ENCODE measurements around the gene MEGF10.

MEGF10 gene

DNA sequence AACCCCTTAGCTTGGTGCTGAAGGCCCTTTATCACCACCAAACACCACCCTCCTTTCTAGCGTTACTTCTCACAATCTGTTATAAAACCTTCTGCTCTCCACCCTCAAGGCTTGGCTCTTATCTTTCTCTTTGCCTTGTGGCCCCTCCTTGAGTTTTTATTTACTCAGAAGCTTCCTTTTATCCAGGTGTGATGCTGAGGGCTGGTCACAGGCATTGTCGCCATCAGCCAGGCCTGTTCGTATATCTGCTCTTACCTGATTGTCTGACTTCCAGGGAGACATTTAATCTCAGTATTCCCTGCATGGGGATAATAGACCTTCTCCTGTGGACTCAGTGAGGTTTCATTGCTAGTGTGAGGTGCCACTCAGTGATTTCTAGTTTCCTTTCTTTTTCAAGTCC is 34.2 kb downstream of the MEGF10 start:
- ATAC-seq (ENCODE audit: low read depth) (no peak), DNase-seq (ENCODE audit: low spot score) (no peak)
- H3K27me3 ChIP-seq (ENCODE audit: insufficient read depth, poor library complexity, severe bottlenecking): peaks cover 11% of the 10 kb centered on the region
- no peaks in the 10 kb centered on the region for H3K36me3 ChIP-seq (ENCODE audit: low read depth)
- H3K4me1 ChIP-seq (ENCODE audit: insufficient read depth, poor library complexity, severe bottlenecking): no peaks in the 10 kb centered on the region
- H3K9me3 ChIP-seq (ENCODE audit: severe bottlenecking): no peaks in the 10 kb centered on the region
- TF ChIP-seq, protein P1, sequence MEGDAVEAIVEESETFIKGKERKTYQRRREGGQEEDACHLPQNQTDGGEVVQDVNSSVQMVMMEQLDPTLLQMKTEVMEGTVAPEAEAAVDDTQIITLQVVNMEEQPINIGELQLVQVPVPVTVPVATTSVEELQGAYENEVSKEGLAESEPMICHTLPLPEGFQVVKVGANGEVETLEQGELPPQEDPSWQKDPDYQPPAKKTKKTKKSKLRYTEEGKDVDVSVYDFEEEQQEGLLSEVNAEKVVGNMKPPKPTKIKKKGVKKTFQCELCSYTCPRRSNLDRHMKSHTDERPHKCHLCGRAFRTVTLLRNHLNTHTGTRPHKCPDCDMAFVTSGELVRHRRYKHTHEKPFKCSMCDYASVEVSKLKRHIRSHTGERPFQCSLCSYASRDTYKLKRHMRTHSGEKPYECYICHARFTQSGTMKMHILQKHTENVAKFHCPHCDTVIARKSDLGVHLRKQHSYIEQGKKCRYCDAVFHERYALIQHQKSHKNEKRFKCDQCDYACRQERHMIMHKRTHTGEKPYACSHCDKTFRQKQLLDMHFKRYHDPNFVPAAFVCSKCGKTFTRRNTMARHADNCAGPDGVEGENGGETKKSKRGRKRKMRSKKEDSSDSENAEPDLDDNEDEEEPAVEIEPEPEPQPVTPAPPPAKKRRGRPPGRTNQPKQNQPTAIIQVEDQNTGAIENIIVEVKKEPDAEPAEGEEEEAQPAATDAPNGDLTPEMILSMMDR (IDR thresholded peaks at IDR 0.05; ENCODE audit: poor library complexity, severe bottlenecking): no peak
- no peak overlapping the region for H3K4me3 ChIP-seq (ENCODE audit: severe bottlenecking)
- H3K27ac ChIP-seq (ENCODE audit: poor library complexity, severe bottlenecking): no peak overlapping the region

DNA sequence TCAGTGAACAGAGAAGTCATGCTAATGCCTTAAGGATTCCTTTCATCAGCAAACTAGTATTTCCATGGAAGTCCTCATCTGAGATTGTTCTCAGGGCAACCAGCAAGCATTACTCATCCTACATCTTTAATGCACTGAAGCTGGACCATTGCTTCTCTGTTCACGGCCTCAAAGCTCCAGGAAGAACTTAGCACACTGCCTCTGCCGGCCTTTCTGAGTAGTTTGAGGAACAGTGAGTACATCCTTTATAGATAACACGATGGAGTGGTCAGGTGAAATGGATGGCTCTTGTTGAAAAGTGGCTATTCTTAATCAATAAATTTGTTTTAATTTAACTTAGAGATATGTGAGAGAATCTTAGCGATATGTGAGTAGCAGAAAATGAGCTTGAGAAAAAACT is 35.8 kb downstream of the MEGF10 start:
- Histone ChIP-seq H3K36me3 (ENCODE audit: low read depth) (no peaks in the 10 kb centered on the region), H3K4me3 (ENCODE audit: severe bottlenecking) (no peak overlapping the region), H3K27me3 (ENCODE audit: insufficient read depth, poor library complexity, severe bottlenecking) (peaks cover 11% of the 10 kb centered on the region), H3K9me3 (ENCODE audit: severe bottlenecking) (no peaks in the 10 kb centered on the region), H3K4me1 (ENCODE audit: insufficient read depth, poor library complexity, severe bottlenecking) (no peaks in the 10 kb centered on the region), H3K27ac (ENCODE audit: poor library complexity, severe bottlenecking) (no peak overlapping the region)
- ATAC-seq (ENCODE audit: low read depth) (no peak), DNase-seq (ENCODE audit: low spot score) (no peak)
- TF ChIP-seq, protein P1 (IDR thresholded peaks at IDR 0.05; ENCODE audit: poor library complexity, severe bottlenecking): no peak

GRCh38 chr5:127326976-127327755 is 36.6 kb downstream of the MEGF10 start:
- H3K27me3 ChIP-seq (ENCODE audit: insufficient read depth, poor library complexity, severe bottlenecking): peaks cover 11% of the 10 kb centered on the region
- H3K4me1 ChIP-seq (ENCODE audit: insufficient read depth, poor library complexity, severe bottlenecking): no peaks in the 10 kb centered on the region
- no peaks in the 10 kb centered on the region for H3K9me3 ChIP-seq (ENCODE audit: severe bottlenecking)
- DNase-seq (ENCODE audit: low spot score): no peak
- H3K4me3 ChIP-seq (ENCODE audit: severe bottlenecking): no peak overlapping the region
- TF ChIP-seq, protein P1 (IDR thresholded peaks at IDR 0.05; ENCODE audit: poor library complexity, severe bottlenecking): no peak
- H3K27ac ChIP-seq (ENCODE audit: poor library complexity, severe bottlenecking): no peak overlapping the region
- ATAC-seq (ENCODE audit: low read depth): no peak
- H3K36me3 ChIP-seq (ENCODE audit: low read depth): no peaks in the 10 kb centered on the region

DNA sequence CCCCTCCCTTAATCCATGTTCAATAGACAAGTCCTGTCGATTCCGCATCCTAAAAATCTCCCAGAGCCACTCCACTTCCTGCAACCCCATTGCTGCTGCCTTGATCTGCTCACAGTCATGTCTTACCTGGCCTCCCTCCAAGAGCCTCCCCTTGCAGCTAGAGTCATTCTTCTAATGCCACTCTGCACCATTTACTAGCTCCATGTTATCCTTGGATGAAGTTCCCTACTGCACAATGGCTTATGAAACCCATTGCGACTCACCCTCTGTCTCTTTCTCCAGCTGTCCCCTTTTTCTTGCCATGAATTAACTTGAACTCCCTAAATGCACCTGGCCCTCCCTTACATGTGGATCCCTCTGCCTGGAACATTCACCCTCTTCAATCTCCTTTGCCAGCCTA is 39.5 kb downstream of the MEGF10 start:
- Histone ChIP-seq H3K36me3 (ENCODE audit: low read depth) (no peaks in the 10 kb centered on the region), H3K27ac (ENCODE audit: poor library complexity, severe bottlenecking) (no peak overlapping the region), H3K4me3 (ENCODE audit: severe bottlenecking) (no peak overlapping the region), H3K27me3 (ENCODE audit: insufficient read depth, poor library complexity, severe bottlenecking) (peaks cover 11% of the 10 kb centered on the region), H3K4me1 (ENCODE audit: insufficient read depth, poor library complexity, severe bottlenecking) (no peaks in the 10 kb centered on the region), H3K9me3 (ENCODE audit: severe bottlenecking) (no peaks in the 10 kb centered on the region)
- ATAC-seq (ENCODE audit: low read depth) (no peak), DNase-seq (ENCODE audit: low spot score) (no peak)
- TF ChIP-seq, protein P1 (IDR thresholded peaks at IDR 0.05; ENCODE audit: poor library complexity, severe bottlenecking): no peak
